Measurements from ENCODE around the gene POU4F3.

Gene POU4F3

GRCh38 chr5:146340260-146341081, 1.8 kb downstream of the POU4F3 start:
- no peak for DNase-seq

GRCh38 chr5:146341854-146342253, 3.2 kb downstream of the POU4F3 start:
- no peak for DNase-seq

GRCh38 chr5:146342519-146342881, 3.9 kb downstream of the POU4F3 start:
- no peak for DNase-seq

GRCh38 chr5:146342882-146343865, 4.5 kb downstream of the POU4F3 start:
- no peak for DNase-seq

GRCh38 chr5:146344155-146345118, 5.8 kb downstream of the POU4F3 start:
- DNase-seq = no peak

- DNase-seq = no peak
Measured at GRCh38 chr5:146345240-146345577, 6.6 kb downstream of the POU4F3 start.

- no peak for DNase-seq
Measured at GRCh38 chr5:146345578-146346366, 7.1 kb downstream of the POU4F3 start.

- DNase-seq = no peak
Measured at GRCh38 chr5:146357126-146357525, 18.5 kb downstream of the POU4F3 start.

GRCh38 chr5:146359836-146360235, 21.2 kb downstream of the POU4F3 start:
- DNase-seq = no peak

- no peak for DNase-seq
Measured at GRCh38 chr5:146363161-146363874, 24.7 kb downstream of the POU4F3 start.

- no peak for DNase-seq
Measured at GRCh38 chr5:146365618-146366017, 27.0 kb downstream of the POU4F3 start.

- no peak for DNase-seq
Measured at GRCh38 chr5:146366904-146367303, 28.3 kb downstream of the POU4F3 start.

GRCh38 chr5:146368137-146368536, 29.5 kb downstream of the POU4F3 start:
- DNase-seq = no peak

- DNase-seq = no peak
Measured at GRCh38 chr5:146369691-146370090, 31.1 kb downstream of the POU4F3 start.

GRCh38 chr5:146376821-146377220, 38.2 kb downstream of the POU4F3 start:
- no peak for DNase-seq

- DNase-seq = no peak
Measured at GRCh38 chr5:146378986-146379385, 40.3 kb downstream of the POU4F3 start.

- no peak for DNase-seq
Measured at GRCh38 chr5:146380714-146381113, 42.1 kb downstream of the POU4F3 start.

GRCh38 chr5:146388386-146388785, 49.7 kb downstream of the POU4F3 start:
- DNase-seq = no peak

GRCh38 chr5:146390469-146390868, 51.8 kb downstream of the POU4F3 start:
- DNase-seq = no peak

All from activated naive CD4-positive, alpha-beta T cell treated with anti-CD3 and anti-CD28 coated beads, Interleukin-2, amount 50 U/mL, for 16 hours (primary cell).